Mesangial cell (primary cell): Measurements from ENCODE around the gene DLG5. TPM values are rescaled to one million over a fixed set of nuclear protein-coding genes. Genes with fewer than 3 reads are reported as not detected.

Experiments
- total RNA-seq: library from RNA; depleted of rRNA; stranded (reverse); fragments of >200 nt; gene quantifications from 2 replicates; pipeline ENCODE4 v1.2.3, GENCODE V29; 2015

Gene DLG5, protein sequence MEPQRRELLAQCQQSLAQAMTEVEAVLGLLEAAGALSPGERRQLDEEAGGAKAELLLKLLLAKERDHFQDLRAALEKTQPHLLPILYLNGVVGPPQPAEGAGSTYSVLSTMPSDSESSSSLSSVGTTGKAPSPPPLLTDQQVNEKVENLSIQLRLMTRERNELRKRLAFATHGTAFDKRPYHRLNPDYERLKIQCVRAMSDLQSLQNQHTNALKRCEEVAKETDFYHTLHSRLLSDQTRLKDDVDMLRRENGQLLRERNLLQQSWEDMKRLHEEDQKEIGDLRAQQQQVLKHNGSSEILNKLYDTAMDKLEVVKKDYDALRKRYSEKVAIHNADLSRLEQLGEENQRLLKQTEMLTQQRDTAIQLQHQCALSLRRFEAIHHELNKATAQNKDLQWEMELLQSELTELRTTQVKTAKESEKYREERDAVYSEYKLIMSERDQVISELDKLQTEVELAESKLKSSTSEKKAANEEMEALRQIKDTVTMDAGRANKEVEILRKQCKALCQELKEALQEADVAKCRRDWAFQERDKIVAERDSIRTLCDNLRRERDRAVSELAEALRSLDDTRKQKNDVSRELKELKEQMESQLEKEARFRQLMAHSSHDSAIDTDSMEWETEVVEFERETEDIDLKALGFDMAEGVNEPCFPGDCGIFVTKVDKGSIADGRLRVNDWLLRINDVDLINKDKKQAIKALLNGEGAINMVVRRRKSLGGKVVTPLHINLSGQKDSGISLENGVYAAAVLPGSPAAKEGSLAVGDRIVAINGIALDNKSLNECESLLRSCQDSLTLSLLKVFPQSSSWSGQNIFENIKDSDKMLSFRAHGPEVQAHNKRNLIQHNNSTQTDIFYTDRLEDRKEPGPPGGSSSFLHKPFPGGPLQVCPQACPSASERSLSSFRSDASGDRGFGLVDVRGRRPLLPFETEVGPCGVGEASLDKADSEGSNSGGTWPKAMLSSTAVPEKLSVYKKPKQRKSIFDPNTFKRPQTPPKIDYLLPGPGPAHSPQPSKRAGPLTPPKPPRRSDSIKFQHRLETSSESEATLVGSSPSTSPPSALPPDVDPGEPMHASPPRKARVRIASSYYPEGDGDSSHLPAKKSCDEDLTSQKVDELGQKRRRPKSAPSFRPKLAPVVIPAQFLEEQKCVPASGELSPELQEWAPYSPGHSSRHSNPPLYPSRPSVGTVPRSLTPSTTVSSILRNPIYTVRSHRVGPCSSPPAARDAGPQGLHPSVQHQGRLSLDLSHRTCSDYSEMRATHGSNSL (N-terminal part only)
- total RNA-seq = 35.8 and 46.8 TPM in 2 replicates

DNA sequence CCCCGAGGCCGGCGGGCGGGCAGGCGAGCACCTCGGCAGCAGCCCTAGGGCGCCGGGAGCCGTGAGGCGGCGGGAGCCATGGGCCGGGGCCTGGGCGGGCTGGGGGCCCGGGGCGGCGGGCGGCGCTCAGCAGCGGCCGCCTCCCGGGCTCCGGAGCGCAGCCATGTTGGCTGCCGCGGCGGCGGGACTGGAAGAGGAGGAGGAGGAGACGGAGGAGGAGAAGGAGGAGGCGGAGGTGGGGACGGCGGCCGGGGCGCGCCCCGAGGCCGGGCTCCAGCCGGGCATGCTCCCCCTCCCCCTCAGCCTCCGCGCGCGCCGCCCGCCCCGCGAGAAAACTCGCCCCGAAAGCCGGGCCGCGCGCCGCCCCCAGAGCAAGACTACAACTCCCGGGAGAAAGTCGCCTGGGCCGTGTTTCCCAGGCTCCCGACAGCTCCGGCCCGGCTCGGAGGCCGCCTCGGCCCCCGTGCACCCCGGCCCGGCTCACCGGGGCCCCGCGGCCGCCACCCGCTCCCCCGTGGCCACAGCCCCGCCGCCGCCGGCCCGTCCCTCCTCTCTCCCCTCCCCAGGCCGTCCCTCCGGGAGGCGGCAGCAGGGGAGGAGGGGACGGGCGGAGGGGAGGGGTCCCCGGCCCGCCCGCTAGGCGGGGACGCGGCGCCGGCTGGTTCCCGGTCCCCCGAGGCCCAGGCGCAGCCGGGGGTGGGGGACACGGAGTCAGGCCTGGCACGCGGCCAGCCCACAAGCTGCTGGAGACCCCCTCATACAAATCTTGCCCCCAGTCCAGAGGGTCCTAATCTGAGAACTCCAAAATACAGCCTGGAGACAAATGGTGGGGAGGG, at the start of gene DLG5:
DLG5 (minus strand) TSS at position 190 of the 836 bp plus-strand sequence. CDS start 235 bp downstream, outside the sequence.

Other genes with a start within 250 kb of the DLG5 start
- 13.7 and 17.6 TPM in 2 replicates for gene POLR3A, start 102.8 kb upstream of the DLG5 start, total RNA-seq
- gene RPS24, start 107.1 kb upstream of the DLG5 start, total RNA-seq = 1,220 and 1,406 TPM in 2 replicates